IgD-negative memory B cell (primary cell): ENCODE measurements around the gene YTHDF1. TPM values are rescaled to one million over a fixed set of nuclear protein-coding genes. Genes with fewer than 3 reads are reported as not detected.
"Not testable (repeated sequence)": the region's sequence is repeated elsewhere in the genome, so short reads cannot be mapped to it uniquely, and the experiment has no call there.

Experiments used
- H3K27ac Mint-ChIP-seq, 3 donors: one replicate each; pipeline ENCODE4 v1.8.0; 2020 to 2022; ENCODE audit warnings: mild to moderate bottlenecking in 3 of 3, mixed read lengths in 3 of 3, moderate library complexity in 1 of 3
- H3K27me3 Mint-ChIP-seq: one replicate; pipeline ENCODE4 v1.8.0; 2021; ENCODE audit warnings: mixed read lengths
- H3K36me3 Mint-ChIP-seq: one replicate; pipeline ENCODE4 v1.8.0; 2020; ENCODE audit warnings: mild to moderate bottlenecking, mixed read lengths
- H3K4me1 Mint-ChIP-seq, 3 donors: one replicate each; pipeline ENCODE4 v1.8.0; 2020 to 2022; ENCODE audit warnings: mixed read lengths in 3 of 3, mild to moderate bottlenecking in 1 of 3
- H3K4me3 Mint-ChIP-seq, 4 donors: one replicate each; pipeline ENCODE4 v1.8.0; 2020 to 2022; ENCODE audit warnings: mild to moderate bottlenecking in 4 of 4, mixed read lengths in 4 of 4, moderate library complexity in 3 of 4
- H3K9me3 Mint-ChIP-seq, 3 donors: one replicate each; pipeline ENCODE4 v1.8.0; 2020 to 2021; ENCODE audit warnings: mixed read lengths in 3 of 3, mild to moderate bottlenecking in 1 of 3
- polyA plus RNA-seq: library from polyadenylated mRNA; unstranded; fragments of 300-500 nt; fragmentation: Illumina TruSeq; gene quantifications from one replicate; pipeline ENCODE4 v1.2.3, GENCODE V29; 2021

The YTHDF1 gene
- polyA plus RNA-seq, 1 donor from 2014 or later: 17.4 TPM

- peaks cover 0 to 2% (median 0%) of the 10 kb centered on the region in 3 donors for H3K4me1 Mint-ChIP-seq
- H3K27me3 Mint-ChIP-seq: peaks cover 40% of the 10 kb centered on the region
- H3K27ac Mint-ChIP-seq: peak within 1 kb of the TSS in 1 of 3 donors; percentile 63
- H3K9me3 Mint-ChIP-seq: no peaks in the 10 kb centered on the region
- peaks cover 2% of the 10 kb centered on the region for H3K36me3 Mint-ChIP-seq
- H3K4me3 Mint-ChIP-seq: peak within 1 kb of the TSS in 1 of 4 donors; percentile 81
Measured at GRCh38 chr20:63254232-63254605, 38.3 kb upstream of the YTHDF1 start, which contains the start of gene NKAIN4. Gene NKAIN4, minus strand, starts transcription at chr20:63254463. Its CDS starts 13 bp downstream, at chr20:63254450.

DNA sequence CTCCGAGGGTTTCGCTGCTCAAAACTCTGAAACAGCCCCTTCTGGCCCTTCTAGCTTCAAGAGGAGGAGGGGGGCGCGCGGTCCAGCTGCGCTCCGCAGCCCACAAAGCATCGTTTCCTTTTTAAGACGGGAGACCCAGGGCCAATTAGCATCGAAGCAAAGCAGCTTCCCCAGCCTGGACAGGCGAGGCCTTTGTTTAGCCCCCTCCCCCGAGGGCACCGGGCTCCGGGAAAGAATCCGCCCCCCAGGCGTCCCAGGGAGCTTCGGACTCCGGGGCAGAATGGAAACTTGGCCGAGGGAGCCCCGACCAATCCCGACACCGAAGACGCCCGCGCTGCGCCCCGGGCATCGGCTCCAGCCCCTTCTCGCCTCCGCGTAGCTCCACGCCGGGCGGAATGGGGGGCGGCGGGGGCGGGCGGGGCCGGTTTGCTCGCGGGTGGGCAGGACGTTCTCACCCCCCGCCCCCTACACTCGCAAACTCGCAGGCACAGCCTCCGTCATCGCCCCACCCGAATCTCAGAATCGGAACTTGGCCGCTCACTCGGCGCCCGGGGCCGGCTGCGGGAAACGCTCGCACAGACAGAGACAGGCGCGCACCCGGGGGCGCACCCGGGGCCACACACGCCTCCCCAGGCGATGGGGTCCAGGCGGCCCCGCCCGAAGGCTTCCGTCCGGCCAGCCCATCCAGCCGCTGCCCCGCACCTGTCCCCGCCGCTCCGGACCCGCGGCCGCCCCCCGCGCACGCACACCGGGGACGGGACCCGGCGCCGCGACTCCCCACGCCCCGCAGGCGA, 37.7 kb upstream of the YTHDF1 start:
- Mint-ChIP-seq H3K27ac (no peak overlapping the region), H3K4me1 (peaks cover 0 to 2% (median 0%) of the 10 kb centered on the region in 3 donors), H3K9me3 (no peaks in the 10 kb centered on the region), H3K27me3 (peaks cover 45% of the 10 kb centered on the region), H3K4me3 (no peak overlapping the region), H3K36me3 (peaks cover 2% of the 10 kb centered on the region)

GRCh38 chr20:63253065-63253437, 37.1 kb upstream of the YTHDF1 start:
- peak overlapping the region in 2 of 4 donors; percentile 37 to 70 for H3K4me3 Mint-ChIP-seq
- H3K9me3 Mint-ChIP-seq: no peaks in the 10 kb centered on the region
- peaks cover 45% of the 10 kb centered on the region for H3K27me3 Mint-ChIP-seq
- no peak overlapping the region for H3K27ac Mint-ChIP-seq
- H3K36me3 Mint-ChIP-seq: peaks cover 2% of the 10 kb centered on the region
- peaks cover 0 to 2% (median 0%) of the 10 kb centered on the region in 3 donors for H3K4me1 Mint-ChIP-seq

DNA sequence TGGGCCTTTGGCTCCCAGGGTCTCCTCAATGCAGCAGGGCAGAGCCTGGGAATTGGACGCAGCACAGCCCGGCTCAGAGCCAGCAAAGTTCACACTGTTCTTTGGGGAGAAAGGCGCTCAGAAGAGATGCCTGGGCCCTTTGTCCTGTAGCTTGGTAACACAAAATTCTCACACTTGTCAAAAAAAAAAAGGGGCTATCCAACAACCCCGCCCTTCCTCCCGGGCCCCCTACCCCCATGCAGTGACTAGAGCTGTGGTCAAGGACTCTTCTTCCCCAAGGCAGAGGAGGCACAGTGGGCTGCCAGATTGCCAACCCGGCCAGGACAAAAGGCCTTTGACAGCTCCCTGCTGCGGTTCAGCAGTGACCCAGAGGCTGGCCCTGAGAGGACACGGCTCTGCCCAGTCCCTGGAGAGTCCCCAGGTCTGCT, 36.4 kb upstream of the YTHDF1 start:
- Mint-ChIP-seq H3K4me3 (peak overlapping the region in 1 of 4 donors; percentile 22), H3K27me3 (peaks cover 43% of the 10 kb centered on the region), H3K9me3 (no peaks in the 10 kb centered on the region), H3K36me3 (peaks cover 2% of the 10 kb centered on the region), H3K27ac (no peak overlapping the region), H3K4me1 (peaks cover 0 to 2% (median 0%) of the 10 kb centered on the region in 3 donors)

- not testable (repeated sequence) for H3K4me3 Mint-ChIP-seq, H3K4me1 Mint-ChIP-seq, H3K9me3 Mint-ChIP-seq, H3K27ac Mint-ChIP-seq, H3K36me3 Mint-ChIP-seq
- H3K27me3 Mint-ChIP-seq: peaks cover 47% of the 10 kb centered on the region
Measured at GRCh38 chr20:63251350-63251749, 35.4 kb upstream of the YTHDF1 start.

- Mint-ChIP-seq H3K4me3 (no peak overlapping the region), H3K36me3 (peaks cover 2% of the 10 kb centered on the region), H3K4me1 (peaks cover 0 to 2% (median 0%) of the 10 kb centered on the region in 3 donors), H3K27me3 (peaks cover 40% of the 10 kb centered on the region), H3K9me3 (no peaks in the 10 kb centered on the region), H3K27ac (peak overlapping the region in 1 of 3 donors; percentile 67)
Measured at GRCh38 chr20:63249891-63250290, 34.0 kb upstream of the YTHDF1 start.

GRCh38 chr20:63248835-63249591, 33.1 kb upstream of the YTHDF1 start:
- peaks cover 0 to 2% (median 0%) of the 10 kb centered on the region in 3 donors for H3K4me1 Mint-ChIP-seq
- no peak overlapping the region for H3K27ac Mint-ChIP-seq
- peaks cover 40% of the 10 kb centered on the region for H3K27me3 Mint-ChIP-seq
- peaks cover 2% of the 10 kb centered on the region for H3K36me3 Mint-ChIP-seq
- H3K9me3 Mint-ChIP-seq: no peaks in the 10 kb centered on the region
- no peak overlapping the region for H3K4me3 Mint-ChIP-seq

GRCh38 chr20:63247671-63248228, 31.8 kb upstream of the YTHDF1 start:
- H3K36me3 Mint-ChIP-seq: peaks cover 2% of the 10 kb centered on the region
- H3K27ac Mint-ChIP-seq: no peak overlapping the region
- peaks cover 38% of the 10 kb centered on the region for H3K27me3 Mint-ChIP-seq
- no peaks in the 10 kb centered on the region for H3K4me1 Mint-ChIP-seq
- H3K9me3 Mint-ChIP-seq: no peaks in the 10 kb centered on the region
- H3K4me3 Mint-ChIP-seq: peak overlapping the region in 1 of 4 donors; percentile 17

- peaks cover 2% of the 10 kb centered on the region for H3K36me3 Mint-ChIP-seq
- H3K4me3 Mint-ChIP-seq: peak overlapping the region in 1 of 4 donors; percentile 32
- H3K9me3 Mint-ChIP-seq: no peaks in the 10 kb centered on the region
- peaks cover 34% of the 10 kb centered on the region for H3K27me3 Mint-ChIP-seq
- no peak overlapping the region for H3K27ac Mint-ChIP-seq
- peaks cover 0 to 4% (median 0%) of the 10 kb centered on the region in 3 donors for H3K4me1 Mint-ChIP-seq
Measured at GRCh38 chr20:63246490-63247288, 30.8 kb upstream of the YTHDF1 start.

GRCh38 chr20:63244468-63244867, 28.5 kb upstream of the YTHDF1 start:
- no peak overlapping the region for H3K4me3 Mint-ChIP-seq
- peaks cover 0 to 4% (median 0%) of the 10 kb centered on the region in 3 donors for H3K4me1 Mint-ChIP-seq
- H3K27me3 Mint-ChIP-seq: peaks cover 30% of the 10 kb centered on the region
- no peaks in the 10 kb centered on the region for H3K36me3 Mint-ChIP-seq
- no peaks in the 10 kb centered on the region for H3K9me3 Mint-ChIP-seq
- no peak overlapping the region for H3K27ac Mint-ChIP-seq

DNA sequence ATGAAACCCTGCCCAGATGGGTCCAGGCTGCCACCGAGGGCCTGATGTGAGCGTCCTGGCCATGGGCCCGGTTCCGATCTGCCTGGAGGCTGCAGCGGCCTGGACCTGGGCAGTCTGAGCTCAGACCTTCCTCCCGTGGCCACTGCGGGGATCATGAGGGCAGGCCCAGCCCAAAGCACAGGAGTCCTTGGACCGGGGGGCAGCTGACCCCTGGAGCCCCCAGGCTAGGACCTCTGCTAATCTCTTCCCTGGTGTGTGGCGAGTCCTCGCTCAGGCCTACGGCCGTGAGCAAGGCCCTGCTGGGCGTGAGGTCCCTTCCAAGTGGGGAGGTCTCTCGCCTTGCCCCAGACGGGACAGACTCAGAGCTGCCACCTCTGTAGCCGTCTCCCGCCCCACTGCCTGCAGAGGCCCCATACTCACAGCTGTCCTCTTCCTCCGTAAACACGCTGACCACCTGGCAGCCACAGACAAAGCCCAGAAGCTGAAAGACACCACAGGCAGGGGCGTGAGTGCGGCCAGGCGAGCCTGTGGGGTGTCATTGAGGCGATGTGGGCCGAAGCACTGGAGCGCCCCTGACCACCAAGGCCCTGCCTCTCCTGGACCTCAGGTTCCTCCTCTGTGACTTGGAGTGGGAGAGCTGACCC, 27.8 kb upstream of the YTHDF1 start:
- Mint-ChIP-seq H3K27ac (no peak overlapping the region), H3K36me3 (no peaks in the 10 kb centered on the region), H3K4me1 (peaks cover 0 to 4% (median 0%) of the 10 kb centered on the region in 3 donors), H3K9me3 (no peaks in the 10 kb centered on the region), H3K4me3 (peak overlapping the region in 1 of 4 donors; percentile 17), H3K27me3 (peaks cover 23% of the 10 kb centered on the region)

DNA sequence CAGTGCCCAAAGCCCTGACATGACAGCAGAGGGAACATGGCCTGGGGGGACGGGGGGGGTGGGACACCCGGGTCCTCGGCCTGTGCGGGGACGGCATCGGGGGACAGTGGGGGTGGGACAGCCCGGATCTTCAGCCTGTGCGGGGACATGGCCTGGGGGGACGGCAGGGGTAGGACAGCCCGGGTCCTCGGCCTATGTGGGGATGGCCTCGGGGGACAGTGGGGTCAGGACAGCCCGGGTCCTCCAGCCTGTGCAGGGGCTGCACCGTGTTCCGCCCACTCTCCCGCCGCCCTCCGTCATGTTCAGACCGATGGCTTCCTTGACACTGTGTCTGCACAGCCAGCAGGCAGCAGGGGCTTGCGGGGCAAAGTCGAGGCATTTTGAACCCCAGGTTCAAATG, 26.8 kb upstream of the YTHDF1 start:
- H3K4me1 Mint-ChIP-seq: peaks cover 0 to 4% (median 0%) of the 10 kb centered on the region in 3 donors
- no peak overlapping the region for H3K27ac Mint-ChIP-seq
- no peaks in the 10 kb centered on the region for H3K9me3 Mint-ChIP-seq
- no peaks in the 10 kb centered on the region for H3K36me3 Mint-ChIP-seq
- H3K4me3 Mint-ChIP-seq: no peak overlapping the region
- peaks cover 18% of the 10 kb centered on the region for H3K27me3 Mint-ChIP-seq

- no peaks in the 10 kb centered on the region for H3K9me3 Mint-ChIP-seq
- no peak overlapping the region for H3K4me3 Mint-ChIP-seq
- peaks cover 0 to 4% (median 0%) of the 10 kb centered on the region in 3 donors for H3K4me1 Mint-ChIP-seq
- H3K36me3 Mint-ChIP-seq: no peaks in the 10 kb centered on the region
- no peak overlapping the region for H3K27ac Mint-ChIP-seq
- H3K27me3 Mint-ChIP-seq: peaks cover 9% of the 10 kb centered on the region
Measured at GRCh38 chr20:63241272-63241671, 25.3 kb upstream of the YTHDF1 start.

- no peaks in the 10 kb centered on the region for H3K36me3 Mint-ChIP-seq
- peaks cover 12% of the 10 kb centered on the region for H3K27me3 Mint-ChIP-seq
- no peaks in the 10 kb centered on the region for H3K9me3 Mint-ChIP-seq
- no peak overlapping the region for H3K27ac Mint-ChIP-seq
- no peak overlapping the region for H3K4me3 Mint-ChIP-seq
- peaks cover 0 to 4% (median 0%) of the 10 kb centered on the region in 3 donors for H3K4me1 Mint-ChIP-seq
Measured at GRCh38 chr20:63240004-63240403, 24.1 kb upstream of the YTHDF1 start.
